VCaP (cell line): Measurements from ENCODE around the gene MYO10.

ENCODE experiments used
- H3K27ac ChIP-seq: fragments of 450-650 bp; 2 replicates; pipeline ENCODE4 v1.5.1; 2017
- TF ChIP-seq, protein P1 (sequence below): fragments of 450-650 bp; conservative IDR thresholded peaks from 2 replicates; pipeline ENCODE4 v1.5.1; 2017; ENCODE audit warnings: mild to moderate bottlenecking, moderate library complexity

The MYO10 gene

DNA sequence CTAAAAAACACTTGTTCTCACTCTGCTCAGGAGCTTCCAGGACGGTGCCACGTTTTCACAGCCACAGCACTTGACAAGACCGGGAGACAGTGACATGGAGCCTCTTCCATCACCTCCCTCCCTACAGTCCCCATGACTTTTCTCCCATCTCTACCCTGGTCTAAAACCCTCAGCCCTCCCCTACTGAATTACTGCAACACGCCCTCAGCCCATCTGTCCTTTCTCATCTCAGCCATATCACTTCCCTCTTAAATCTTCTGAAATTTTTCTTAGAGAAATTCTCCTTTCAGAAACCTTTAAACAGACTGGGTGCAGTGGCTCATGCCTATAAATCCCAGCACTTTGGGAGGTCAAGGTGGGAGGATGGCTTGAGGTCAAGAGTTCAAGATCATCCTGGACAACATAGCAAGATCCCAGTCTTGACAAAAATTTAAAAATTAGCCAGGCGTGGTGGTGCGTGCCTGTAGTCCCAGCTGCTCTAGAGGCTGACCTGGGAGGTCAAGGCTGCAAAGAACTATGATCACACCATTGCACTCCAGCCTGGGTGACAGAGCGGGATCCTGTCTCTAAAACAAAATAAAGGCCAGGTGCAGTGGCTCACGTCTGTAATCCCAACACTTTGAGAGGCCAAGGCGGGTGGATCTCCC, 125.8 kb downstream of the MYO10 start:
- TF ChIP-seq, protein P1, sequence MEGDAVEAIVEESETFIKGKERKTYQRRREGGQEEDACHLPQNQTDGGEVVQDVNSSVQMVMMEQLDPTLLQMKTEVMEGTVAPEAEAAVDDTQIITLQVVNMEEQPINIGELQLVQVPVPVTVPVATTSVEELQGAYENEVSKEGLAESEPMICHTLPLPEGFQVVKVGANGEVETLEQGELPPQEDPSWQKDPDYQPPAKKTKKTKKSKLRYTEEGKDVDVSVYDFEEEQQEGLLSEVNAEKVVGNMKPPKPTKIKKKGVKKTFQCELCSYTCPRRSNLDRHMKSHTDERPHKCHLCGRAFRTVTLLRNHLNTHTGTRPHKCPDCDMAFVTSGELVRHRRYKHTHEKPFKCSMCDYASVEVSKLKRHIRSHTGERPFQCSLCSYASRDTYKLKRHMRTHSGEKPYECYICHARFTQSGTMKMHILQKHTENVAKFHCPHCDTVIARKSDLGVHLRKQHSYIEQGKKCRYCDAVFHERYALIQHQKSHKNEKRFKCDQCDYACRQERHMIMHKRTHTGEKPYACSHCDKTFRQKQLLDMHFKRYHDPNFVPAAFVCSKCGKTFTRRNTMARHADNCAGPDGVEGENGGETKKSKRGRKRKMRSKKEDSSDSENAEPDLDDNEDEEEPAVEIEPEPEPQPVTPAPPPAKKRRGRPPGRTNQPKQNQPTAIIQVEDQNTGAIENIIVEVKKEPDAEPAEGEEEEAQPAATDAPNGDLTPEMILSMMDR: no peak
- peak overlapping the region; percentile 86 for H3K27ac ChIP-seq

DNA sequence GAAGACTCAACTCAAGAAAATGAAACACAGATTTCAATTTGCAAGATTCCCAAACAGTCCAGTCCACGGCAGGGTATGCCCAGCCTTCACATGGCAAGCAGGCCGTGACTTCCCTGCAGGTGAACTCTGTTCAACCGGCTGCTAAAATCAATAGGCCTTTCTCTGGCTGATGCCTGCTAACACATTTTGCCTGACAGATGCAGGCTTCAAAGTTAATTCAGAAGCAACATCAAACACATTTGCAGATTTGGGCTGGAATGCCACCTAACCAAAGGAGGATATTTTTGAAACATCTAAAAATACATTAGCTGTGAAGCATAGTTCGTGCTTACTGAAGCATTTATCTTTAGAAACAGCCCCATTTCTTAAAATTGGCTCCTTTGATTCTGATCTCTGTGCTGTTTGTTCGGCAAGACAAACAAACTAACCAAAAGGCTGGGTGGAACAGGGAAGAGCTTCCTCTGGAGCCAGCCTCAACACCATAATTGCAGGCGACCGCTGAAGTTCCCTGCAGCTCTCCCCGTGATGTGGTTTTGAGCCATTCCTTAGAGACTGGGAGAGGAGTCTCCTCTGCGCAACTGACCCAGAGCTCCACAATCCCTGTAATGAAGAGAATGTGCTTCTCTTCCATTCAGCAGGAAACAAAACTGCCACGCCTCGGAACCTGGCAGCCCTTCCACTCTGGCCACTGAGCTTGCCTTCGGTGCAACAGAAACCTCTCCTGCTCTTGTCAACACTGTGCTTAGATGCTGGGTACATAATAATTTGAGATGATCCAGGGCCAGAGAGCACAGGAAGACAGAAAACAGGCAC, 126.5 kb downstream of the MYO10 start:
- peak overlapping the region; percentile 86 for H3K27ac ChIP-seq
- TF ChIP-seq, protein P1: no peak

- H3K27ac ChIP-seq: peak overlapping the region; percentile 86
- TF ChIP-seq, protein P1: no peak
Observed at GRCh38 chr5:16809010-16809394, 127.1 kb downstream of the MYO10 start.

GRCh38 chr5:16808021-16808420, 128.1 kb downstream of the MYO10 start:
- peak overlapping the region; percentile 86; the same call in 1 of the 2 replicates for H3K27ac ChIP-seq
- TF ChIP-seq, protein P1: no peak

GRCh38 chr5:16807547-16807864, 128.6 kb downstream of the MYO10 start:
- no peak overlapping the region for H3K27ac ChIP-seq
- TF ChIP-seq, protein P1: no peak

GRCh38 chr5:16806711-16807546, 129.2 kb downstream of the MYO10 start:
- H3K27ac ChIP-seq: no peak overlapping the region
- TF ChIP-seq, protein P1: no peak

GRCh38 chr5:16805486-16805885, 130.6 kb downstream of the MYO10 start:
- TF ChIP-seq, protein P1: no peak

More at GRCh38 chr5:16805486-16805885, 130.6 kb downstream of the MYO10 start:
- H3K27ac ChIP-seq: no peak overlapping the region
